Mesenteric fat pad (tissue), 1 donor: ENCODE results near the gene MAB21L3. TPM values are rescaled to one million over a fixed set of nuclear protein-coding genes. Genes with fewer than 3 reads are reported as not detected.
"Not testable (repeated sequence)": the region's sequence is repeated elsewhere in the genome, so short reads cannot be mapped to it uniquely, and the experiment has no call there.

Experiments used
- DNase-seq: peaks from one replicate; pipeline ENCODE4 v3.0.0-alpha.2; 2020; ENCODE audit warnings: low spot score
- total RNA-seq: library from RNA; stranded (reverse); fragmentation: NEBNext Ultra II Directional; extraction: Animal tissue kit (Norgen Biotek cat#: 25700); gene quantifications from one replicate; pipeline ENCODE4 v1.2.1, GENCODE V29; 2021
- donor health status: DM: yes; HTN: yes; CAD: no.

The MAB21L3 gene
- total RNA-seq, 1 donor from 2014 or later, result 0.22 TPM

- DNase-seq, result no peak
Observed at GRCh38 chr1:116133696-116134475, 22.7 kb downstream of the MAB21L3 start.

- DNase-seq, result no peak
Observed at GRCh38 chr1:116134476-116134773, 23.2 kb downstream of the MAB21L3 start.

GRCh38 chr1:116138277-116138792 is 27.1 kb downstream of the MAB21L3 start:
- no peak for DNase-seq

GRCh38 chr1:116139592-116140134 is 28.5 kb downstream of the MAB21L3 start:
- DNase-seq, result no peak

- no peak for DNase-seq
Observed at GRCh38 chr1:116144151-116144550, 33.0 kb downstream of the MAB21L3 start.

- DNase-seq, result not testable (repeated sequence)
Observed at GRCh38 chr1:116146447-116147113, 35.4 kb downstream of the MAB21L3 start.

- peak; percentile 28 for DNase-seq
Observed at GRCh38 chr1:116147114-116147510, 35.9 kb downstream of the MAB21L3 start.

- DNase-seq, result peak; percentile 28
Observed at GRCh38 chr1:116147972-116148371, 36.8 kb downstream of the MAB21L3 start.

- DNase-seq, result no peak
Observed at GRCh38 chr1:116148967-116149366, 37.8 kb downstream of the MAB21L3 start.

GRCh38 chr1:116150368-116150767 is 39.2 kb downstream of the MAB21L3 start:
- DNase-seq, result no peak

- peak; percentile 93 for DNase-seq
Observed at GRCh38 chr1:116151739-116152576, 40.8 kb downstream of the MAB21L3 start.

GRCh38 chr1:116152577-116152943 is 41.4 kb downstream of the MAB21L3 start:
- no peak for DNase-seq

- DNase-seq, result peak; percentile 14
Observed at GRCh38 chr1:116152950-116153691, 41.9 kb downstream of the MAB21L3 start.

- DNase-seq, result no peak
Observed at GRCh38 chr1:116153692-116154031, 42.5 kb downstream of the MAB21L3 start.

- DNase-seq, result peak; percentile 37
Observed at GRCh38 chr1:116154536-116154935, 43.3 kb downstream of the MAB21L3 start.

GRCh38 chr1:116157096-116157495 is 45.9 kb downstream of the MAB21L3 start:
- peak; percentile 35 for DNase-seq

GRCh38 chr1:116159177-116159576 is 48.0 kb downstream of the MAB21L3 start:
- no peak for DNase-seq

- DNase-seq, result no peak
Observed at GRCh38 chr1:116159611-116160010, 48.4 kb downstream of the MAB21L3 start.

- no peak for DNase-seq
Observed at GRCh38 chr1:116161390-116161789, 50.2 kb downstream of the MAB21L3 start.

GRCh38 chr1:116161877-116162390 is 50.7 kb downstream of the MAB21L3 start:
- DNase-seq, result no peak

- DNase-seq, result no peak
Observed at GRCh38 chr1:116163533-116163932, 52.3 kb downstream of the MAB21L3 start.
